Esophagus muscularis mucosa (tissue), 4 donors: ENCODE results near the gene HSPB1. TPM values are rescaled to one million over a fixed set of nuclear protein-coding genes. Genes with fewer than 3 reads are reported as not detected.

Experiments
- DNase-seq: peaks from one replicate; pipeline ENCODE4 v3.0.0-alpha.2; 2017; ENCODE audit errors: extremely low spot score
- H3K27ac ChIP-seq, 4 donors: fragments of 200-600 bp; sonication (generic); replicated peaks in 1 of 4; 1 replicate in 3 of 4; 2 replicates in 1 of 4; pipeline ENCODE4 v1.5.1; 2016 to 2019; ENCODE audit warnings: mild to moderate bottlenecking in 1 of 4
- H3K27me3 ChIP-seq, 4 donors: fragments of 200-600 bp; sonication (generic); one replicate each; pipeline versions ENCODE4 v1.5.1 to v1.6.0; 2016 to 2019
- H3K36me3 ChIP-seq, 4 donors: fragments of 200-600 bp; sonication (generic); one replicate each; pipeline ENCODE4 v1.5.1; 2016 to 2019
- H3K4me1 ChIP-seq, 4 donors: fragments of 200-600 bp; sonication (generic); one replicate each; pipeline ENCODE4 v1.5.1; 2016 to 2019
- H3K4me3 ChIP-seq, 4 donors: fragments of 200-600 bp; sonication (generic); 1 replicate in 2 of 4; 2 replicates in 2 of 4; pipeline ENCODE4 v1.5.1; 2016 to 2019; ENCODE audit warnings: mild to moderate bottlenecking in 4 of 4, moderate library complexity in 1 of 4
- H3K9me3 ChIP-seq, 4 donors: fragments of 200-600 bp; sonication (generic); 1 replicate in 3 of 4; 2 replicates in 1 of 4; pipeline ENCODE4 v1.5.1; 2016 to 2019
- CTCF ChIP-seq, 3 experiments: fragments of 200-600 bp in 2 of 3; fragments of 450-650 bp in 1 of 3; sonication (generic) in 2 of 3; IDR thresholded peaks; one replicate each; pipeline ENCODE4 v1.5.1; 2017 to 2019; ENCODE audit warnings: antibody characterized with exemption in 3 of 3, mild to moderate bottlenecking in 2 of 3, moderate library complexity in 1 of 3
- EP300 ChIP-seq: sonication (generic); formaldehyde crosslinking; IDR thresholded peaks from one replicate; pipeline ENCODE4 v1.6.1; 2017; ENCODE audit warnings: antibody characterized with exemption
- POLR2A ChIP-seq: fragments of 450-650 bp; IDR thresholded peaks from one replicate; pipeline ENCODE4 v1.6.1; 2017; ENCODE audit warnings: antibody characterized with exemption, moderate library complexity, mild to moderate bottlenecking, low read depth
- POLR2AphosphoS5 ChIP-seq, 2 donors: sonication (generic); formaldehyde crosslinking; IDR thresholded peaks; one replicate each; pipeline ENCODE4 v1.6.1; 2017; ENCODE audit warnings: antibody characterized with exemption in 2 of 2
- WGBS: methylation state at CpG from one replicate; pipeline ENCODE4 v1.1.5; 2018; 5-methylcytosine and 5-hydroxymethylcytosine counted together
- intact Hi-C: fragments of 100-400 bp; cut with DNase I; formaldehyde crosslinking; loops from one replicate; pipeline ENCODE4 v1.15.1; 2023
- total RNA-seq, 4 donors: library from RNA; depleted of rRNA; stranded (reverse); fragments of >200 nt; gene quantifications; one replicate each; pipeline versions ENCODE4 v1.1.0 to v1.2.1, GENCODE V29; 2016

The HSPB1 gene
- total RNA-seq, 4 donors from 2014 or later = 927 to 2,513 (median 1,694) TPM

GRCh38 chr7:76262683-76263402 is 39.6 kb upstream of the HSPB1 start:
- Histone ChIP-seq H3K27ac (no peak overlapping the region), H3K9me3 (no peaks in the 10 kb centered on the region), H3K27me3 (peaks cover 7 to 76% (median 33%) of the 10 kb centered on the region in 4 donors), H3K4me1 (peaks cover 16 to 26% (median 24%) of the 10 kb centered on the region in 4 donors), H3K4me3 (no peak overlapping the region), H3K36me3 (no peaks in the 10 kb centered on the region)
- DNase-seq = no peak
- TF ChIP-seq POLR2A (no peak), CTCF (IDR thresholded peaks at IDR 0.05) (peak; percentile 41 to 68 (median 52)), EP300 (no peak), POLR2AphosphoS5 (IDR thresholded peaks at IDR 0.05) (no peak)
- intact Hi-C loops = loop anchor here (5.0 kb wide), 1 partner anchor 86 kb away; no protein-coding TSS in a partner anchor
- WGBS = 72% methylated on average over 7 of the region's 7 CpGs

GRCh38 chr7:76265299-76265698 is 37.2 kb upstream of the HSPB1 start:
- TF ChIP-seq POLR2AphosphoS5 (IDR thresholded peaks at IDR 0.05) = no peak
- no peak for TF ChIP-seq CTCF (IDR thresholded peaks at IDR 0.05)
- no peak for TF ChIP-seq EP300
- TF ChIP-seq POLR2A = no peak
- intact Hi-C loops = no loop called here
- no peak for DNase-seq
- H3K4me3 ChIP-seq = no peak overlapping the region
- H3K4me1 ChIP-seq = peaks cover 10 to 24% (median 19%) of the 10 kb centered on the region in 4 donors
- no peaks in the 10 kb centered on the region for H3K9me3 ChIP-seq
- WGBS = 91% methylated on average over 3 of the region's 7 CpGs
- H3K27ac ChIP-seq = no peak overlapping the region
- H3K36me3 ChIP-seq = no peaks in the 10 kb centered on the region
- peaks cover 7 to 77% (median 28%) of the 10 kb centered on the region in 4 donors for H3K27me3 ChIP-seq

DNA sequence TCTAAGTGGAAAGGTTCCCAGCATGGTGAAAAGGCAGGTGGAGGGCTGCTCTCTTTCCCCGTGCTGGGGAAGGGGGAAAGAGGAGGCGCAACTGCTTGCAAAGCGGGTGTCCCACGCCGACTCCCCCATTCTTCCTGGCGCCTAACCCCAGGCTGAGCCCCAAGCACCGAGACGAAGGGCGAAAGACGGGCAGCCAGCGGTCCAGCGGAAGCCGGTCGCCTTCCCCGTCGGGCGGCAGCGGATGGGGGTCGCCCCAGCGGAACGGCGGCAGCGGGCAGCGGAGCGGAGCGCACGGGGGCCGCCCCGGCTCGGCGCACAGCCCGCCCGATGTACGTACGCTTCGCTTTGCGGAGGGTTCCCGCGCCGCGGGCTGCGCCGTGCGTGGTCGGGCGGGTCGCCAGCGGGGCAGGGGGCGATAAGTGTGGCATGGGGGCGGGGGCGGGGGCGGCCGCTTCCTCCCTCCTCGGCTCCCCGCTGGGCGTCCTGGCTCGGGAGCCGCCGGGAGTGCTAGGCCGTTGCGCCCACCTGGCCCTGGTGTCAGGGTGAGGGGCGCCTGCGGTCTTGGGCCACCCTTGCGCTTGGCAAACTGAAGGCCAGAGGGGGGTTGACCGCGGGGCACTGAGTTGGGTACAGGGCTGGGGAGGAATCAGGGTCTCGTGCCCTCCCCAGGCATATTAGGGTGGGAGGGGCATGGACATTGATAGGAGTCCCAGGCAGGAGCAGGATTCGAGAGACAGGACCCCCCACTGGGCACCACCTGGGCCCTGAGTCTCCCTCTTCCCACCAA is 35.2 kb upstream of the HSPB1 start:
- no peaks in the 10 kb centered on the region for H3K36me3 ChIP-seq
- TF ChIP-seq POLR2AphosphoS5 (IDR thresholded peaks at IDR 0.05) (no peak), CTCF (IDR thresholded peaks at IDR 0.05) (no peak), POLR2A (no peak), EP300 (no peak)
- H3K27ac ChIP-seq = no peak overlapping the region
- DNase-seq = no peak
- peaks cover 10 to 20% (median 16%) of the 10 kb centered on the region in 4 donors for H3K4me1 ChIP-seq
- H3K9me3 ChIP-seq = no peaks in the 10 kb centered on the region
- WGBS = 1% methylated on average over 18 of the region's 68 CpGs
- intact Hi-C loops = no loop called here
- H3K4me3 ChIP-seq = peak overlapping the region; percentile 35 to 53 (median 40)
- peaks cover 7 to 73% (median 24%) of the 10 kb centered on the region in 4 donors for H3K27me3 ChIP-seq

DNA sequence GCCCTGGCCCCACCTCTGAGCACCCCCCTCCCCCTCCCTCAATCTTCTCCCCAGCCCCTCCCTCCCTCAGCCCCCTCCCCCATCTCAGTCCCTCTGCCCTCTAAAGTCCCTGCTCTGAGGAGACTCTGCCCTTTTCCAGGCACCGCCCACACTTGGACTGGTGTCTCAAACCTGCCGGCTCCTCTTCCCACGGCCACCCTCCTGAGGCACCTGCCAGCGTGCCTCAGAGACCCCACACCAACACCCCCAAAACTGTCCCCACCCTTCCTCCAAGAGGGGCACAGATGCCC is 34.6 kb upstream of the HSPB1 start:
- H3K36me3 ChIP-seq = no peaks in the 10 kb centered on the region
- no peak for DNase-seq
- WGBS = no CpG with 5 or more reads among the region's 4 CpGs
- peaks cover 7 to 74% (median 24%) of the 10 kb centered on the region in 4 donors for H3K27me3 ChIP-seq
- peaks cover 10 to 20% (median 16%) of the 10 kb centered on the region in 4 donors for H3K4me1 ChIP-seq
- peak overlapping the region in 1 of 4 donors; percentile 43 for H3K4me3 ChIP-seq
- intact Hi-C loops = no loop called here
- H3K9me3 ChIP-seq = no peaks in the 10 kb centered on the region
- TF ChIP-seq POLR2AphosphoS5 (IDR thresholded peaks at IDR 0.05) (no peak), POLR2A (no peak), CTCF (IDR thresholded peaks at IDR 0.05) (no peak), EP300 (no peak)
- no peak overlapping the region for H3K27ac ChIP-seq
